NCI-H2081 (cell line): ENCODE data around the gene PNPLA5.
"Not testable (repeated sequence)": the region's sequence is repeated elsewhere in the genome, so short reads cannot be mapped to it uniquely, and the experiment has no call there.

ENCODE experiments used
- DNase-seq, 2 experiments: peaks; one replicate each; lab custom pipeline; 2025; lab: John Stamatoyannopoulos, UW

PNPLA5 gene

GRCh38 chr22:43891360-43892182, at the start of gene PNPLA5:
TSS of gene PNPLA5 (minus strand) at chr22:43892013. CDS start at chr22:43891880, 133 bp downstream.
- DNase-seq: no peak

GRCh38 chr22:43941449-43941848, 49.6 kb upstream of the PNPLA5 start:
- DNase-seq: no peak

- no peak for DNase-seq
Measured at GRCh38 chr22:43931771-43932170, 40.0 kb upstream of the PNPLA5 start.

GRCh38 chr22:43928908-43929307, 37.1 kb upstream of the PNPLA5 start:
- DNase-seq: no peak

GRCh38 chr22:43928468-43928867, 36.7 kb upstream of the PNPLA5 start:
- DNase-seq: no peak

- DNase-seq: no peak
Measured at GRCh38 chr22:43926349-43926710, 34.5 kb upstream of the PNPLA5 start.

- peak; percentile 21 to 24 for DNase-seq
Measured at GRCh38 chr22:43925433-43926348, 33.9 kb upstream of the PNPLA5 start.

- no peak for DNase-seq
Measured at GRCh38 chr22:43924877-43925276, 33.1 kb upstream of the PNPLA5 start.

GRCh38 chr22:43923631-43924464, 32.0 kb upstream of the PNPLA5 start, which contains the start of gene PNPLA3:
TSS of gene PNPLA3 (plus strand) at chr22:43923805. CDS start at chr22:43923912, 107 bp downstream.
- DNase-seq: peak; percentile 75 to 76

- DNase-seq: no peak
Measured at GRCh38 chr22:43923191-43923590, 31.4 kb upstream of the PNPLA5 start.

- DNase-seq: no peak
Measured at GRCh38 chr22:43922123-43922522, 30.3 kb upstream of the PNPLA5 start.

GRCh38 chr22:43921370-43921769, 29.6 kb upstream of the PNPLA5 start:
- no peak for DNase-seq

- DNase-seq: no peak
Measured at GRCh38 chr22:43919106-43919973, 27.5 kb upstream of the PNPLA5 start.

GRCh38 chr22:43917521-43917920, 25.7 kb upstream of the PNPLA5 start:
- no peak for DNase-seq

- no peak for DNase-seq
Measured at GRCh38 chr22:43911351-43911750, 19.5 kb upstream of the PNPLA5 start.

GRCh38 chr22:43910178-43910695, 18.4 kb upstream of the PNPLA5 start:
- no peak for DNase-seq

- no peak for DNase-seq
Measured at GRCh38 chr22:43909708-43910107, 17.9 kb upstream of the PNPLA5 start.

GRCh38 chr22:43905681-43906080, 13.9 kb upstream of the PNPLA5 start:
- DNase-seq: no peak

- not testable (repeated sequence) for DNase-seq
Measured at GRCh38 chr22:43904412-43904811, 12.6 kb upstream of the PNPLA5 start.

GRCh38 chr22:43903033-43903432, 11.2 kb upstream of the PNPLA5 start:
- not testable (repeated sequence) for DNase-seq
